ENCODE data around the gene TTC1.
A peak's percentile ranks its signal among the peaks of the same experiment; 100 is the strongest.

Gene TTC1

GRCh38 chr5:160049099-160049498 is 40.2 kb downstream of the TTC1 start:
- DNase-seq (ENCODE audit: low read depth), result no peak
- H3K4me3 ChIP-seq (ENCODE audit: control insufficient read depth, low read depth, low read length), result no peak overlapping the region
- TF ChIP-seq CTCF (conservative IDR thresholded peaks at IDR 0.05; ENCODE audit: control insufficient read depth, insufficient read depth, low read depth, low read length), result no peak

DNA sequence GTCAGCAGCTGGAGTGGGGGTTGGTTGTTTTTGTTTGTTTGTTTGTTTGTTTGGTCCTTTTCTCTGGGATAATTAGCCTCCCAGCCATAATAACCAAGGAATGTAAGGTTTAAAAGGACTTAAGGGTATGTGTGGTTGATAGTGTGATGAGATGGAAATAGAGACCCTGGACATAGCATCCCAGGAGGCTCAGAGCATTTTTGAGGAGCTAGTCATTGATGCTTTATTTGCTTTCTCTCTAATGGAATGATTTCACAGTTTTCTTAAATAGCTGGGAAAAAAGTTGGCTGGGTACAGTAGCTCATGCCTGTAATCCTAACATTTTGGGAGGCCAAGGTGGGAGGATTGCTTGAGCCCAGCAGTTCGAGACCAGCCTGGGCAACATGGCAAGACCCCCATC is 45.1 kb downstream of the TTC1 start:
- no peak overlapping the region for H3K4me3 ChIP-seq (ENCODE audit: control insufficient read depth, low read depth, low read length)
- TF ChIP-seq CTCF (conservative IDR thresholded peaks at IDR 0.05; ENCODE audit: control insufficient read depth, insufficient read depth, low read depth, low read length), result no peak
- peak; percentile 9 for DNase-seq (ENCODE audit: low read depth)

GRCh38 chr5:160054831-160055230 is 45.9 kb downstream of the TTC1 start:
- DNase-seq (ENCODE audit: low read depth), result peak; percentile 43
- no peak for TF ChIP-seq CTCF (conservative IDR thresholded peaks at IDR 0.05; ENCODE audit: control insufficient read depth, insufficient read depth, low read depth, low read length)
- no peak overlapping the region for H3K4me3 ChIP-seq (ENCODE audit: control insufficient read depth, low read depth, low read length)

- no peak for TF ChIP-seq CTCF (conservative IDR thresholded peaks at IDR 0.05; ENCODE audit: control insufficient read depth, insufficient read depth, low read depth, low read length)
- DNase-seq (ENCODE audit: low read depth), result no peak
- no peak overlapping the region for H3K4me3 ChIP-seq (ENCODE audit: control insufficient read depth, low read depth, low read length)
These were observed 48.3 kb downstream of the TTC1 start for GRCh38 chr5:160057256-160057655.

GRCh38 chr5:160060001-160060400 is 51.1 kb downstream of the TTC1 start:
- DNase-seq (ENCODE audit: low read depth), result no peak
- no peak for TF ChIP-seq CTCF (conservative IDR thresholded peaks at IDR 0.05; ENCODE audit: control insufficient read depth, insufficient read depth, low read depth, low read length)
- no peak overlapping the region for H3K4me3 ChIP-seq (ENCODE audit: control insufficient read depth, low read depth, low read length)

DNA sequence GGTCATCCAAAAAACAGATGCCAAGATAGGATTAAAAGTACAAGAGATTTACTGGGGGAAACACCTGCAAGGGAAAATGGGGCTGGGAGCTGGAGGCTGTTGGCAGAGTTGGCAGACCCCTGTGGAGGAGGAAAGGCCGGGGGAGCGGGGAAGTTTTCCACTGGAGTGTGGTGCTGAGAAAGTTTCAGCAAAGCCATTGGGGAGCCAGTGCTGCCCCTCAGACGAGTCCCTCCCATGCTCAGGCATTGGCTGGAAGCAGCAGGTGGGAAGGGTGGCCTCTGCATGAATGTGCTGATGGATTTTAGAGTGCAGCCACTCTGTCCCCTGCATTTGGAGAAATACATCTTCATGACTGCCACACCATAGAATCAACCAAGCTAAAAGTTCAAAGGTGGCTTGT is 52.8 kb downstream of the TTC1 start:
- no peak overlapping the region for H3K4me3 ChIP-seq (ENCODE audit: control insufficient read depth, low read depth, low read length)
- no peak for TF ChIP-seq CTCF (conservative IDR thresholded peaks at IDR 0.05; ENCODE audit: control insufficient read depth, insufficient read depth, low read depth, low read length)
- DNase-seq (ENCODE audit: low read depth), result no peak

DNA sequence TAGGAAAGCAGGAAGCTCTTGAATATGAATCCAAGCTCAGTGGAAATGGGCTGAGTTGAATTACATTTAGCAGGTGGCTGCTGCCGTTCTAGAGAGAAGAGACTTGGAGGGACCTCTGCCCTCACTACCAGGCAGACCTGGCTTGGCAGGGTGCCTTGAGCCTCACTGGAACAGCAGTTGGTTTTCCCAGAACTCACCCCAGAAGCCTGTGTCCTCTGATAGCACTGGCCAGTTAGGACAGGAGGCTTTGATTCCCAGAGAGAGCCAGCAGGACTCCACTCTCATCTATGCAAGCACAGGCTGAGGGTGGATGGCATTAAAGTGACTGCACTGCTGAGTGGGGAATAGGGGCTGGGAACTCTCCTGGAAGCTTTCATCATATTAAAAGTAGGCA is 55.5 kb downstream of the TTC1 start:
- no peak overlapping the region for H3K4me3 ChIP-seq (ENCODE audit: control insufficient read depth, low read depth, low read length)
- no peak for DNase-seq (ENCODE audit: low read depth)
- TF ChIP-seq CTCF (conservative IDR thresholded peaks at IDR 0.05; ENCODE audit: control insufficient read depth, insufficient read depth, low read depth, low read length), result no peak

Data from fibroblast of mammary gland (primary cell).